H7 (cell line): ENCODE results near the gene ZDHHC7. TPM values are rescaled to one million over a fixed set of nuclear protein-coding genes. Genes with fewer than 3 reads are reported as not detected.
"Not testable (repeated sequence)": the region's sequence is repeated elsewhere in the genome, so short reads cannot be mapped to it uniquely, and the experiment has no call there.

Experiments
- DNase-seq: peaks from one replicate; pipeline ENCODE4 v3.0.0; 2012
- H3K27me3 ChIP-seq: 2 replicates; pipeline ENCODE4 v1.6.0; 2011; ENCODE audit warnings: mild to moderate bottlenecking, low read length; ENCODE audit not compliant: control insufficient read depth, insufficient read depth
- H3K36me3 ChIP-seq: replicated peaks from 2 replicates; pipeline ENCODE4 v1.5.1; 2011; ENCODE audit warnings: low read length; ENCODE audit not compliant: control insufficient read depth, insufficient read depth
- H3K4me3 ChIP-seq: 2 replicates; pipeline ENCODE4 v1.5.1; 2011; ENCODE audit warnings: low read depth, mild to moderate bottlenecking, control low read depth, low read length, moderate library complexity; ENCODE audit not compliant: insufficient read depth
- total RNA-seq: library from RNA; depleted of rRNA; stranded (reverse); fragments of >200 nt; shearing (Covaris generic); gene quantifications from 2 replicates; pipeline ENCODE4 v1.2.3, GENCODE V29; 2014

Gene ZDHHC7
- total RNA-seq, 1 experiment from 2014 or later = 56.9 TPM

DNA sequence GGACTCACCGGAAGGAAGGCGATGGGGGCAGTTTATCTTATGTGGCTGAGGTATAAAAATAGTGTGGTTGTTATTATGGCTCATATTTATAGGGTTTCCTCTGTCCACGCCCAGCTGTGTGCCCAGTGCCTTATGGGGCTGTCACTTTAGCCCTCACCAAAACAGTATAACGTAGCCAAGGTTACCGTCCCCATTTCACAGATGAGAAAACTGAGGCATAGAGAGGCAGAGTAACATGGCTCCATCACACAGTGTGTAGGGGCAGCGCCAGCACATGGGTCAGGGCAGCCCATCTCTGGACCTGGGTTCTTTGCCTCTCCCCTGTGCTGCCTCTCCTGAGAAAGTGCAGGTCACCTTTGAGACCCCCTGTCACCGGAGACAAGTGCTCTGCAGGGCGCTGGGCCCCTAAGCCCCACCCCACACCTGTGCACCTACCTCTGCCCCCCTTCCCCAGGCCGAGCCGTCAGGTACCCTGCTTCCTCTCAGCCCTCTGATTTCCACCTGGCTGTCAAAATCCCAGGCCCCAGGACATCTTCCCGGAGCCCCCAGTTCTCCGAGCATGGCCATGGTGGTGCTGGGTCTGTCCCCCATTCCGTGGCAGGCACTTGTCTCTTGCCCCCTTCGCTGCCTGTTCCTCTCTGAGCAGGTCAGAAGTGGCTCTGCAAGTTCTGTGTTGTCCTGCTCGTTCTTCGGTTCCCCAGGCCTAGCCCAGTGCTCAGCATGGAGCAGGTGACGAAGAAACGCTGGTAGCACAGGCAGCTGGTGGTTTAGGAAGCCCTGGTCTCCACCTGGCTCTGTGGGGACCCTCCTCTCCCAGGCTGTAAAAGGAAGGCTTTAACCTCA is 23.5 kb upstream of the ZDHHC7 start:
- Histone ChIP-seq H3K4me3 (no peak overlapping the region), H3K36me3 (no peaks in the 10 kb centered on the region), H3K27me3 (no peaks in the 10 kb centered on the region)
- DNase-seq = no peak

DNA sequence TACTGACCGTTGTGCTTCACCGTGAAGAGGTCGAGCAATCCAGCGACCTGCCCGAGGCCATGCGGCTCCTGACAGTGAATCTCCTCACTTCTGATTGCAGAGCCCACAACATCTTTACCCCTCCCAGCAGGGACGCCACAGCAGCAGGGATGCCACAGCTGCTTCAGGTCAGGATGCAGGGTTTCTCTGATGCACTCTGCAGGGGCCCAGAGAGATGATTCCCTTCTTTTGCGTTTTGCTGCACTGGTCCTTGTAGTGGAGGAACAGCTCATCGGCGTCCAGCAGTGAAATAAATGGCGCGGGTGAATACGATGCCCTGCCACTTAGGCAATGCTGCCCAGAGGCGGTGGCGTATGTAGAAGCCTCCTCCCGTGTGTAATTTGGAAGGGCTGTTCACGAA is 21.8 kb upstream of the ZDHHC7 start:
- peaks cover 10% of the 10 kb centered on the region for H3K27me3 ChIP-seq
- H3K36me3 ChIP-seq = no peaks in the 10 kb centered on the region
- no peak overlapping the region for H3K4me3 ChIP-seq
- DNase-seq = peak; percentile 63

DNA sequence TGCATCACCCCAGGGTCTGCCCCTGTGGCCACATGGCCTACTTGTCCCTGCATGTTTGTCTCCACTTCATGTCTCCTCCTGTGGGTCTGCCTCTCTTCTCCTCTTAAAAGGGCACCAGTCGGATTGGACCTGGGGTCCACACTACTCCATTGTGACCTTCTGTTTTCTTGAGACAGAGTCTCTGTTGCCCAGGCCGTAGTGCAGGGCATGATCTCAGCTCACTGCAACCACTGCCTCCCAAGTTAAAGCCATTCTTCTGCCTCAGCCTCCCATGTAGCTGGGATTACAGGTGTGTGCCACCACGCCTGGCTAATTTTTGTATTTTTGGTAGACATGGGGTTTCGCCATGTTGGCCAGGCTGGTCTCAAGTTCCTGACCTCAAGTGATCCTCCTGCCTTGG is 20.9 kb upstream of the ZDHHC7 start:
- H3K36me3 ChIP-seq, DNase-seq, H3K4me3 ChIP-seq: not testable (repeated sequence)
- peaks cover 11% of the 10 kb centered on the region for H3K27me3 ChIP-seq

DNA sequence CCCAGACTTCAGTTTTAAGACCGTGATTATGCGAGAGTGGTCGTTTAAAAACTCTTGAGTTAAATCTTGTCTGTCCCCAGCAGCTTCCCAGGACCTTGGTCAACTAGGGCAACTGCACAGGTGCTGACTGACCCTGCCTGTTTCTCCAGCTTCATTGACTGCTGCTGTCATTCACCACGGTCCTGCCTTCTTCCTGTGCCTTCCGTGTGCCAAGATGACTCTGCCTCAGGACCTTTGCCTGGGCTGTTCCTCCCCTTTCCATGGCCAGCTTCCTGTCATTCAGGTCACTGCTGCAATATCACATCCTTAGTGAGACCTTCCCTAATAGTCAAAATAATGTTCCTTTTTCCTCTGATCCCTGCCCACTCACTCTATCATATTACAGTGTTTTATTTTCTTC is 20.1 kb upstream of the ZDHHC7 start:
- Histone ChIP-seq H3K4me3 (no peak overlapping the region), H3K36me3 (no peaks in the 10 kb centered on the region), H3K27me3 (peaks cover 11% of the 10 kb centered on the region)
- no peak for DNase-seq

DNA sequence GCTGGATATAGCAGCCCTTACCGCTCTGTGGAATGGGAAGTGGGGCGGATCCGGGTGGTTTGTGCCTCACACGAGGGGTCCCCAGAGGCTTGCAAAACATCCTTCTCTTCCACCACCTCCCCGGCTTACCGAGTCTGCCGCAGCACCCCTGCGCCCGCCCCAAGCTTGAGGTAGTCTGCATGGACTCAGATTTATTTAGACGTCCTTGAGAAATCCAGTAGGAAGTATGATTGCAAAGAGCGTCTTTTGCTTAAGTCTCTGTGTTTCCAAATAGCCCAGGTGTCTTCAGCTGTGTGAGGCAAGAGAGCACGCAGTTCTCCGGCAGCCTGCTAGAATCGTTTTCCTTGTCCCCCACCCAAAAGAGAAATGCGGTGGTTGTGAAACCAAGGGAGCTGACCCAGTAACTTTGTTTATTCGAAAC is 18.7 kb upstream of the ZDHHC7 start:
- peaks cover 11% of the 10 kb centered on the region for H3K27me3 ChIP-seq
- H3K4me3 ChIP-seq = no peak overlapping the region
- no peak for DNase-seq
- H3K36me3 ChIP-seq = no peaks in the 10 kb centered on the region

DNA sequence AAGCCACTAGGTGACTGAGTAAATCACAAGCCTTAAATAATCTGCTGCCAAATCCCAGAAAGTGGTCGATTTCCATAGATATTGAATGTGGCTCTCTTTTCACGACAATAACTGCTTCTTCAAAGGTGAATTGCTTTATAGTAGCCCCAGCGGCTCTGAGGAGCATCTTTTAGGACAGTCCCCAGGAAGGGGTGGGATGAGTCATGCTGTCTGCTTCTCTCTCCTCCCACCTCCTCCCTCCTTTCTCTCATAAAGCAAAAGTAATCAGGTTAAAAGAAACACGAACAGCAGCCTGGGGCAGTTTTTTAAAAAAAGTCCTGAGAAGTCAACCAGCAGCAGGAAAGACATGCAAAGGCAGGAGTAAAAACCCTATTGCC is 18.1 kb upstream of the ZDHHC7 start:
- H3K36me3 ChIP-seq = no peaks in the 10 kb centered on the region
- H3K4me3 ChIP-seq = no peak overlapping the region
- H3K27me3 ChIP-seq = peaks cover 11% of the 10 kb centered on the region
- peak; percentile 52 for DNase-seq

DNA sequence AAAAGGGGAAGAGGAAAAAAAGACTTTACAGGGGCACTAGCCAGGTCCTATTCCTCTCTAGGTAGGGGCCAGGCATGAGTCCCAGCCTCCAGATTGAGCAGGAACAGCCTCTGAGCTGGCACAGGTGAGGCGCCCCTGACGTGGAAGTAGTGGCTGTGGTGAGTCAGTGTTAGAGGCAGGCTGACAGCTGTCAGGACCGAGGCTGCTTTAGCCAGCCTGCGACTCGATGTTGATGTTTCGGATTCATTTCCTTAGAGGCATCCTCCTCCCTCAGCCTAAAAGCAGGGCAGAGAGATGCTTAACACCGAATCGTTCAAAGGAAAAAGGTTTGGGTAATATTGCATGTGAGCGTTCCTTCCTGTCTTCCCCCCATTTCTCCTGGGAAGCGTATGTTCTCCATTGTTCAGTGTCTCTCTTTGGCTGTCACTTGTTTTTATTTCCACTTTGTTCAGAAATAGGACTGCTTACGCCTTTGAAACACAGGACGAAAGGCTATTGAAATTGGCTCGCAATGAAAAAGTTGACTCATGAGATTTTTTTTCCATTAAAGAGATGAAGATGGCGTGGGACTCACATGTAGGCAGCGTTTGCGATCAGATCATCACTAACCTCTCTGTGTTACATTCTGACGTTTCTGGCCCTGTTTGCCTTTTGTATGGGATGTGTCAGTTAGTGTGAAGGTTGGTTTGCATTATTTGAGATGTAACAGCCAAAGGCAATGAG is 17.5 kb upstream of the ZDHHC7 start:
- Histone ChIP-seq H3K36me3 (no peaks in the 10 kb centered on the region), H3K27me3 (peaks cover 11% of the 10 kb centered on the region), H3K4me3 (no peak overlapping the region)
- peak; percentile 57 for DNase-seq

DNA sequence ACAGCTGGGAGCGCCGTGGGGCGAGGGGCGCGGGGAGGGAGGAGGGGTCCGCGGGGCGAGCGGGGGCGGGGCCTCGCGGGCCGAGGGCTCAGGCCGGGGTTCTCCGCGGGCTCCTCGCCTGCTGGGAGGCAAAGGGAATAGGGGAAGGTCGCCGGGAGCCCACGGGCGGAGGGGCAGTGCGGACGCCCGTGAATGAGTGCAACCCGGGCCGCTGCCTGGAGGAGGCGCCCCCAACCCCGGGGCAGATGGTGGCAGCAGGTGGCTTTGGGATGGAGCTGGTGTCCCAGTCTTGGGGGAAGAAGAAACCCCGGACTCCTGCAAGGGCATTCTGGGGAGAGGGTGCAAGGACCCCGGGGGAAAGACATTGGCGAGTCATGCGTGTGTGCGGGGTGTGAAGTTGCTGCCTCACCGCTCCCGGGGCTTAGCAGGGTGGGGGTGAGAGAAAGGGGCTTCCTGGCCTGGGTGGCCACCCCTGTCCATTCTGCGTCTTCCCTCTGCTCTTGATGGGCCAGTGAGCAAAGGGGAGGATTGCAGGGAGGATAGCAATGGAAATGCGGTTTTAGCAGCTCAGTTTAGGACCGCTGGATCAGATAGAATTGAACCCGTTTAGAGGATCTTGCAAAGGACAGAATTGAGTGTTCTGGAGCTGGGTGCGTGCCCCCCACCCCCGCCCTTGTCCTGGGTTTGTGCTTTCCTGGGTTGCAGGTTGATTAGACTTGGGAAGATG is 16.8 kb upstream of the ZDHHC7 start:
- H3K27me3 ChIP-seq = peaks cover 11% of the 10 kb centered on the region
- no peaks in the 10 kb centered on the region for H3K36me3 ChIP-seq
- H3K4me3 ChIP-seq = peak overlapping the region; percentile 67
- DNase-seq = peak; percentile 92

DNA sequence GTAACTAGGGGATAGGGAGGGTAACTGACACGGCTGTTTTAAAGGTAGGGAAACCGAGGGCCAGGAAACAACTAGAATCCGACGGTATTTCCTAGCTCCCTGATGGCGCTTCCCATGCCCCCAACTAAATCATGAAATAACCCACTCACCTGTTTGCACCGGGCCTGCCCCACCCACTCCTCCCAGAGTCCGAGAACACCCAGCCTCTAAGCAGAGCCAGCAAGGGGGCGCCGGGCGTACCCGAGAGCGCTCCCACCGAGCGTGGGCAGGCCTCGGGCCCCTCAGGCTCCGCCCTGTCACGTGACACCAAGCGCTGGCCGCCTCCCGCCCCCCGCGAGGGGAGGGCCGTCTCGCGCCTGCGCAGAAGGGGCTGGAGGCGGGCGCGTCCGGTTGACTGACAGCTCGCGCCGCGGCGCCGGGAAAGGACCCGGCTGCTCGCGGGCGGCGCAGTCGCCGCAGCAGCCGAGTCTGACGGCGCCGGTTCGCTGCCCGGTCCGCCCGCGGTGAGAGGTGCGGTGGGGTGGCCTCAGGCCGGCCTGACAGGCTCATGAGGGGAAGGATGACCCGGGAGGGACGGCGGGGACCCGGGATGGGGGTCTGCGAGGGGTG is 16.1 kb upstream of the ZDHHC7 start, which contains the start of gene KIAA0513:
Gene KIAA0513, plus strand, starts transcription at position 447 of the 609 bp plus-strand sequence. CDS start 39,277 bp downstream, outside the sequence.
- H3K4me3 ChIP-seq = peak within 1 kb of the TSS; percentile 75
- H3K27me3 ChIP-seq = peaks cover 11% of the 10 kb centered on the region
- DNase-seq = peak; percentile 100
- H3K36me3 ChIP-seq = no peaks in the 10 kb centered on the region

DNA sequence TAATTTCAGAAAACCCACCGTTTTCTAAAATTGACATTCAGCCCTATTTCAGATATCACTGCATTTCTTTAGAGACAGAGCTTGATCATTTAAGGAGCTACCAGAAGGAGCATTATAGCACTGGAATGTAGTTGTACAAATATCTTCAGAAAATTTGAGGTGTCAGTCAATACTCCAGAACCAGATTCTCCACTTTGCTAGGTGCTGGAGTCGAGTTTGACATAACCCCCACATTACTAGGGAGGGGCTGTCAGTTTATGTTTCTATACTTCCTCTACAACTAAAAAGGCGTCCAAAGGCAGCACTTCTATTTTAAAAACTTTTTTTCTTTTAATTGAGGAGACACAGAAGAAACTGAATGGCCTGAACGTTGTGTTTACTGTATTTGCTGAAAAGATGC is 15.4 kb upstream of the ZDHHC7 start:
- H3K36me3 ChIP-seq = no peaks in the 10 kb centered on the region
- H3K27me3 ChIP-seq = peaks cover 11% of the 10 kb centered on the region
- no peak for DNase-seq
- H3K4me3 ChIP-seq = no peak overlapping the region; the same call in 1 of the 2 replicates

DNA sequence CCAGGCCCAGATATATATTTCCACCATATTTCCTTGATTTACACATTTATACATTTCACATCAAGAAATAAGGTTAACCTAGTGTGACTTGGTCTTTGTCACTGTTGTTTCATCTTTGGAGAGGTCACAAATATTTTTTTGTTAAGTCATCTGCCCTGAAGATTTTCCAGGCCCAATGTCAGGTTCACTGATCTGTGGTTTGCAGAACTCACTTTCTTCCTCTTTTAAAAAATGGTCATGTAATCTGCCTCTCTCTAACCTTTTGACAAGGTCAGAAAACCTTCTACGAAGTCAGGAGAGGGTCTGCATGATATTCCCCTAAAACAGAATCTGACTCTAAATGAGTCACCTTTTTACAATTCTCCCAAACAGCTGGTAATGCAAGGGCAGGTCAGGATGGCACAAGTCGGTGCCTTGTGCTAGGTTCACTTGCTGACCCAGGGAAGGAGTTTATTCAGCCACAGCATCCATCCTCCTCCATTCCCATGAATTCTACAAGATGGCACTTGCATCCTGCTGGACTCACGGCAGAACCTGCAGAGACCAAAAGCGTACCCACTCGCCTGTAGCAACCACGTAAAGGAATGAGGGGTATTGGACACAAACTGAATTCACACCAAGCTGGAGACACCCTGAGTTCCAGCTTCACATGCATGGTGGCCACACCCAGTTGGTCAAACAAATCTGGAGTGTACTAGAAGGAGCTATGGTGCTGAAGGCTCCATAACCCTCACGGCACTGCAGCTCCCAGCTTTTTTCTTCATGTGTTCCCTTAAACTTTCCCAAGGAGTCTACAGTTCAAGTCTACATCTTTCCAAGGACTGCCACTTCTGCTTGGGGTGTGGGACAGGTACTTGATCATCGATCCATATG is 14.7 kb upstream of the ZDHHC7 start:
- H3K36me3 ChIP-seq = no peaks in the 10 kb centered on the region
- peaks cover 11% of the 10 kb centered on the region for H3K27me3 ChIP-seq
- H3K4me3 ChIP-seq = no peak overlapping the region
- DNase-seq = no peak

DNA sequence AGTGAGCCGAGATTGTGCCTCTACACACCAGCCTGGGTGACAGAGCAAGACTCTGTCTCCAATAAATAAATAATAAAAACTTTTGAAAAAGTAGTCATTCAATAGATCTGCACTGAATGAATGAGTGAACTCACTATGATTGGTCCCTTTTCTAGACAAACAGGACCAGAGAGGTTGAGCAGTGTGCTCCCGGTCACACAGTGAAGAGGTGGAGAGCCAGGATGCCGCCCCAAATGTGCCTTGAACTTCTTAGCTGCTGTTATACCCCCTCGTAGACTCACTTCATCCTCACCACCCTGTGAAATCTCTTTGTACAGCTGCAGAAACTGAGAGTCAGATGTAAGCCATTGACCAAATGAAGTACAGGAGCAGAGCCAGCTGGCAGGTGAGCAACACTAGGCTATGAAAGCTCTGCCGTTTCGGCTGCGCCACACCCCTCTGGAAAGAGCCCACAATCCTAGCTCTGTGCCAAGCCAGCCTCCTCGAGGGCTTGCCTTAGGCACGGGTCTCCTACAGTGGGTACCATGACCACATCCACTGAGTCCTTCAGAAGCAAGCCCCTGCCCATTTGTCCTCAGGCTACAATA is 8.4 kb upstream of the ZDHHC7 start:
- no peaks in the 10 kb centered on the region for H3K27me3 ChIP-seq
- no peak for DNase-seq
- no peak overlapping the region for H3K4me3 ChIP-seq
- H3K36me3 ChIP-seq = no peaks in the 10 kb centered on the region

DNA sequence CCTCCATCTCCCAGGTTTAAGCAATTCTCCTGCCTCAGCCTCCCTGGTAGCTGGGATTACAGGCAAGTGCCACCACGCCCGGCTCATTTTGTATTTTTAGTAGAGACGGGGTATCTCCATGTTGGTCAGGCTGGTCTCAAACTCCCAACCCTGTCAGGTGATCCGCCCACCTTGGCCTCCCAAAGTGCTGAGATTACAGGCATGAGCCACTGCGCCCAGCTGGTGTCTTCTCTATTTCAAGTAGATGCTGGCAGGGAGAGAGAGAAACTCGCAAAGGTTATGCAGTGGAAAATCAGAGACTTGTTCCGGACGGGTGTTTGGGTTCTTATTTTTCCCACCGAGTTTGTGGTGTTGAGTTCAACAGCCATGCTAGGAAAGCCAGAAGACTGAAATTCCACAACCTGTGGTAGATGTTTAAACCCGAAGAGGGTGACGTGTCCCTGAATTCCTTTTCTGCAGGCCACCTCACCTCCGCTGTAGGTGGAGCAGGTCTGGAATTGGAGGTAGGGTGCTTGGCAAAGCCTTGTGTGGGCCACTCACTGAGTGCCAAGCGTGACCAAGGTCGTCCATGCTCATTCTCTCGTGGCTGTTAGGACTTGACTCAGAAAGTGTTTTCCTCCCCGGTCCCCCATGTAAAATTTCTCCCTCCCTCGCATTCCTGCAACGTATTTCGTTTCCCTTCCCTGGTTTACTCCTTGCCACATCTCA is 7.3 kb upstream of the ZDHHC7 start:
- DNase-seq = no peak
- no peaks in the 10 kb centered on the region for H3K27me3 ChIP-seq
- no peak overlapping the region for H3K4me3 ChIP-seq
- no peaks in the 10 kb centered on the region for H3K36me3 ChIP-seq
